Trophoblast cell (in vitro differentiated cells and primary cell): ENCODE measurements around the gene ZNF467.
A peak's percentile ranks its signal among the peaks of the same experiment; 100 is the strongest.

Source experiments
- DNase-seq, 2 donors: peaks; one replicate each; pipeline ENCODE4 v3.0.0-alpha.2; 2016
- H2AFZ ChIP-seq: 2 replicates; pipeline ENCODE4 v1.6.1; 2013; ENCODE audit warnings: low read length, moderate library complexity, mild to moderate bottlenecking; ENCODE audit not compliant: insufficient read depth, poor library complexity
- H2AK5ac ChIP-seq: 2 replicates; pipeline ENCODE4 v1.6.1; 2013; ENCODE audit warnings: mild to moderate bottlenecking, low read length
- H2BK120ac ChIP-seq: 2 replicates; pipeline ENCODE4 v1.6.1; 2013; ENCODE audit warnings: low read length, mild to moderate bottlenecking, moderate library complexity; ENCODE audit not compliant: insufficient read depth, poor library complexity
- H2BK12ac ChIP-seq: 2 replicates; pipeline ENCODE4 v1.6.1; 2013; ENCODE audit warnings: mild to moderate bottlenecking, low read length, moderate library complexity
- H2BK5ac ChIP-seq: 2 replicates; pipeline ENCODE4 v1.6.1; 2013; ENCODE audit warnings: low read length, low read depth, moderate library complexity, mild to moderate bottlenecking; ENCODE audit not compliant: poor library complexity
- H3K14ac ChIP-seq: 2 replicates; pipeline ENCODE4 v1.6.1; 2013; ENCODE audit warnings: mild to moderate bottlenecking, low read length
- H3K18ac ChIP-seq: 2 replicates; pipeline ENCODE4 v1.6.1; 2013; ENCODE audit warnings: mild to moderate bottlenecking, low read length
- H3K23ac ChIP-seq: 2 replicates; pipeline ENCODE4 v1.6.1; 2013; ENCODE audit warnings: low read length
- H3K27ac ChIP-seq: 2 replicates; pipeline ENCODE4 v1.5.1; 2013; ENCODE audit warnings: low read depth, mild to moderate bottlenecking, inconsistent platforms, low read length, moderate library complexity
- H3K27me3 ChIP-seq: 2 replicates; pipeline ENCODE4 v1.6.1; 2013; ENCODE audit warnings: inconsistent platforms, mild to moderate bottlenecking, low read length, moderate library complexity; ENCODE audit not compliant: insufficient read depth
- H3K36me3 ChIP-seq, 2 experiments: 1 replicate in 1 of 2; 2 replicates in 1 of 2; pipeline ENCODE4 v1.6.1; 2013; ENCODE audit warnings: low read length in 2 of 2, mild to moderate bottlenecking in 2 of 2, moderate library complexity in 1 of 2; ENCODE audit not compliant: insufficient read depth in 2 of 2, control insufficient read depth in 1 of 2
- H3K4ac ChIP-seq: 2 replicates; pipeline ENCODE4 v1.6.1; 2013; ENCODE audit warnings: low read depth, mild to moderate bottlenecking, low read length, moderate library complexity
- H3K4me1 ChIP-seq, 2 experiments: 1 replicate in 1 of 2; 2 replicates in 1 of 2; pipeline ENCODE4 v1.6.1; 2013; ENCODE audit warnings: low read length in 2 of 2, mild to moderate bottlenecking in 2 of 2, moderate library complexity in 1 of 2; ENCODE audit not compliant: insufficient read depth in 2 of 2, control insufficient read depth in 1 of 2
- H3K4me2 ChIP-seq: 2 replicates; pipeline ENCODE4 v1.6.1; 2013; ENCODE audit warnings: inconsistent platforms, mild to moderate bottlenecking, low read length, moderate library complexity
- H3K4me3 ChIP-seq: 2 replicates; pipeline ENCODE4 v1.5.1; 2013; ENCODE audit warnings: mild to moderate bottlenecking, low read depth, low read length, inconsistent platforms
- H3K79me1 ChIP-seq: one replicate; pipeline ENCODE4 v1.6.1; 2013; ENCODE audit warnings: low read length
- H3K79me2 ChIP-seq: 2 replicates; pipeline ENCODE4 v1.6.1; 2013; ENCODE audit warnings: low read length, mild to moderate bottlenecking; ENCODE audit not compliant: control insufficient read depth, insufficient read depth, poor library complexity
- H3K9ac ChIP-seq: 2 replicates; pipeline ENCODE4 v1.6.1; 2013; ENCODE audit warnings: mild to moderate bottlenecking, low read length
- H3K9me3 ChIP-seq: 2 replicates; pipeline ENCODE4 v1.6.1; 2013; ENCODE audit warnings: low read depth, mild to moderate bottlenecking, control low read depth, inconsistent platforms, low read length; ENCODE audit not compliant: insufficient read depth
- H4K12ac ChIP-seq: 2 replicates; pipeline ENCODE4 v1.6.1; 2013; ENCODE audit warnings: low read depth, mild to moderate bottlenecking, low read length, moderate library complexity
- H4K8ac ChIP-seq: 2 replicates; pipeline ENCODE4 v1.6.1; 2013; ENCODE audit warnings: low read depth, mild to moderate bottlenecking, low read length, moderate library complexity
- H4K91ac ChIP-seq: one replicate; pipeline ENCODE4 v1.6.1; 2013; ENCODE audit warnings: low read depth, mild to moderate bottlenecking, low read length, moderate library complexity
- WGBS: extraction: QIAGEN DNeasy Blood & Tissue Kit; methylation state at CpG from one replicate; pipeline ENCODE4 v1.1.7; 2013; ENCODE audit warnings: missing lambda C conversion rate; ENCODE audit not compliant: insufficient read length, insufficient coverage; ENCODE audit errors: extremely low coverage; 5-methylcytosine and 5-hydroxymethylcytosine counted together

Gene ZNF467

GRCh38 chr7:149785402-149785801, 12.0 kb upstream of the ZNF467 start:
- no peak for DNase-seq
- no peak overlapping the region for H2BK5ac ChIP-seq
- H3K4me2 ChIP-seq: no peak overlapping the region
- no peak overlapping the region for H2BK12ac ChIP-seq
- no peak overlapping the region for H2AK5ac ChIP-seq
- peaks cover 14% of the 10 kb centered on the region for H3K27me3 ChIP-seq
- H2BK120ac ChIP-seq: no peak overlapping the region
- H4K91ac ChIP-seq: no peak overlapping the region
- no peaks in the 10 kb centered on the region for H3K4me1 ChIP-seq
- WGBS: no CpG with 5 or more reads among the region's 15 CpGs
- no peak overlapping the region for H3K4me3 ChIP-seq
- no peak overlapping the region for H3K27ac ChIP-seq
- H3K14ac ChIP-seq: no peak overlapping the region
- H2AFZ ChIP-seq: no peak overlapping the region
- peaks cover 8% of the 10 kb centered on the region for H3K9me3 ChIP-seq
- no peaks in the 10 kb centered on the region for H3K79me2 ChIP-seq
- H3K18ac ChIP-seq: no peak overlapping the region
- H3K36me3 ChIP-seq: no peaks in the 10 kb centered on the region
- H3K9ac ChIP-seq: no peak overlapping the region
- no peak overlapping the region for H3K4ac ChIP-seq
- H4K12ac ChIP-seq: no peak overlapping the region
- H4K8ac ChIP-seq: no peak overlapping the region
- H3K79me1 ChIP-seq: no peaks in the 10 kb centered on the region
- no peak overlapping the region for H3K23ac ChIP-seq

GRCh38 chr7:149784251-149784608, 10.8 kb upstream of the ZNF467 start:
- H3K9ac ChIP-seq: no peak overlapping the region

GRCh38 chr7:149783386-149784250, 10.2 kb upstream of the ZNF467 start:
- no peaks in the 10 kb centered on the region for H3K27me3 ChIP-seq
- H3K18ac ChIP-seq: no peak overlapping the region
- no peak overlapping the region for H2AFZ ChIP-seq
- H3K4me3 ChIP-seq: no peak overlapping the region
- no peak overlapping the region for H4K91ac ChIP-seq
- no peak for DNase-seq
- H3K4ac ChIP-seq: no peak overlapping the region
- no peaks in the 10 kb centered on the region for H3K79me1 ChIP-seq
- H2BK120ac ChIP-seq: no peak overlapping the region
- no peak overlapping the region for H3K4me2 ChIP-seq
- no peak overlapping the region for H3K27ac ChIP-seq
- no peak overlapping the region for H4K12ac ChIP-seq
- no peaks in the 10 kb centered on the region for H3K79me2 ChIP-seq
- no peak overlapping the region for H2AK5ac ChIP-seq
- H2BK5ac ChIP-seq: no peak overlapping the region
- no CpG with 5 or more reads among the region's 22 CpGs for WGBS
- H3K14ac ChIP-seq: no peak overlapping the region
- H3K23ac ChIP-seq: no peak overlapping the region
- H3K36me3 ChIP-seq: no peaks in the 10 kb centered on the region
- H3K9ac ChIP-seq: no peak overlapping the region
- H4K8ac ChIP-seq: no peak overlapping the region
- H2BK12ac ChIP-seq: no peak overlapping the region
- peaks cover 6% of the 10 kb centered on the region for H3K9me3 ChIP-seq
- H3K4me1 ChIP-seq: no peaks in the 10 kb centered on the region

More at GRCh38 chr7:149784251-149784608, 10.8 kb upstream of the ZNF467 start:
- Histone ChIP-seq H3K27me3 (peaks cover 4% of the 10 kb centered on the region), H2BK120ac (no peak overlapping the region), H3K9me3 (peaks cover 8% of the 10 kb centered on the region), H3K4me1 (no peaks in the 10 kb centered on the region), H2BK12ac (no peak overlapping the region), H3K18ac (no peak overlapping the region), H3K79me2 (no peaks in the 10 kb centered on the region), H3K4ac (no peak overlapping the region), H3K79me1 (no peaks in the 10 kb centered on the region), H2BK5ac (no peak overlapping the region), H4K91ac (no peak overlapping the region), H4K12ac (no peak overlapping the region), H2AFZ (no peak overlapping the region), H3K4me3 (no peak overlapping the region), H3K23ac (no peak overlapping the region), H3K14ac (no peak overlapping the region), H3K36me3 (no peaks in the 10 kb centered on the region), H2AK5ac (no peak overlapping the region), H3K4me2 (no peak overlapping the region), H4K8ac (no peak overlapping the region), H3K27ac (no peak overlapping the region)
- DNase-seq: no peak
- WGBS: no CpG with 5 or more reads among the region's 5 CpGs

GRCh38 chr7:149782682-149783345, 9.4 kb upstream of the ZNF467 start:
- peak overlapping the region; percentile 21 for H3K4me3 ChIP-seq
- H3K9ac ChIP-seq: no peak overlapping the region
- no peak overlapping the region for H4K91ac ChIP-seq
- peaks cover 4% of the 10 kb centered on the region for H3K9me3 ChIP-seq
- no peak overlapping the region for H3K4ac ChIP-seq
- no peak overlapping the region for H3K27ac ChIP-seq
- no peak overlapping the region for H2AK5ac ChIP-seq
- H3K36me3 ChIP-seq: no peaks in the 10 kb centered on the region
- no peaks in the 10 kb centered on the region for H3K79me1 ChIP-seq
- no CpG with 5 or more reads among the region's 18 CpGs for WGBS
- H3K27me3 ChIP-seq: no peaks in the 10 kb centered on the region
- no peak overlapping the region for H3K4me2 ChIP-seq
- no peak for DNase-seq
- no peaks in the 10 kb centered on the region for H3K4me1 ChIP-seq
- H3K14ac ChIP-seq: no peak overlapping the region
- H2AFZ ChIP-seq: no peak overlapping the region
- H4K12ac ChIP-seq: no peak overlapping the region
- H2BK120ac ChIP-seq: no peak overlapping the region
- H2BK5ac ChIP-seq: no peak overlapping the region
- H2BK12ac ChIP-seq: no peak overlapping the region
- no peak overlapping the region for H3K18ac ChIP-seq
- no peaks in the 10 kb centered on the region for H3K79me2 ChIP-seq
- no peak overlapping the region for H4K8ac ChIP-seq
- no peak overlapping the region for H3K23ac ChIP-seq
